Keratinocyte (primary cell): ENCODE measurements around the gene BCO1. TPM values are rescaled to one million over a fixed set of nuclear protein-coding genes. Genes with fewer than 3 reads are reported as not detected.

Source experiments
- DNase-seq: peaks from one replicate; pipeline ENCODE4 v3.0.0-alpha.2; 2011; ENCODE audit warnings: low read depth, missing footprints, low spot score
- FAIRE-seq: peaks from 2 replicates; lab custom pipeline; 2011; peaks lifted over from hg19 to GRCh38; lab: Jason Lieb, UNC
- H2AFZ ChIP-seq: 2 replicates; pipeline ENCODE4 v1.6.0; 2012; ENCODE audit warnings: low read length, control low read depth, inconsistent platforms; ENCODE audit not compliant: control insufficient read depth
- H3K27ac ChIP-seq: 2 replicates; pipeline ENCODE4 v1.5.1; 2011; ENCODE audit warnings: low read length; ENCODE audit not compliant: control insufficient read depth, insufficient read depth
- H3K27me3 ChIP-seq: 3 replicates; pipeline ENCODE4 v1.6.0; 2011; ENCODE audit warnings: low read length; ENCODE audit not compliant: control insufficient read depth, insufficient read depth; ENCODE audit errors: extremely low read depth
- H3K36me3 ChIP-seq, 2 experiments: 2 replicates in 1 of 2; 3 replicates in 1 of 2; pipeline ENCODE4 v1.5.1; 2011; ENCODE audit warnings: low read length in 2 of 2, mild to moderate bottlenecking in 1 of 2; ENCODE audit not compliant: control insufficient read depth in 2 of 2, insufficient read depth in 2 of 2; ENCODE audit errors: extremely low read depth in 1 of 2
- H3K4me1 ChIP-seq: 3 replicates; pipeline ENCODE4 v1.5.1; 2011; ENCODE audit warnings: low read length; ENCODE audit not compliant: control insufficient read depth, insufficient read depth; ENCODE audit errors: extremely low read depth
- H3K4me2 ChIP-seq: 3 replicates; pipeline ENCODE4 v1.6.0; 2011; ENCODE audit warnings: low read depth, low read length; ENCODE audit not compliant: control insufficient read depth, insufficient read depth; ENCODE audit errors: extremely low read depth
- H3K4me3 ChIP-seq, 3 experiments: fragments of 200-600 bp in 1 of 3; sonication (generic) in 1 of 3; 2 replicates in 2 of 3; 3 replicates in 1 of 3; pipeline ENCODE4 v1.5.1; 2011 to 2016; ENCODE audit warnings: low read length in 3 of 3, mild to moderate bottlenecking in 3 of 3, control low read depth in 2 of 3, inconsistent platforms in 1 of 3, low read depth in 1 of 3, mixed read lengths in 1 of 3, mixed run types in 1 of 3, moderate library complexity in 1 of 3; ENCODE audit not compliant: control insufficient read depth in 2 of 3, insufficient read depth in 2 of 3; ENCODE audit errors: extremely low read depth in 1 of 3
- H3K79me2 ChIP-seq: 2 replicates; pipeline ENCODE4 v1.6.0; 2012; ENCODE audit warnings: low read length; ENCODE audit not compliant: control insufficient read depth, insufficient read depth
- H3K9ac ChIP-seq: 3 replicates; pipeline ENCODE4 v1.6.0; 2011; ENCODE audit warnings: low read length; ENCODE audit not compliant: control insufficient read depth, insufficient read depth; ENCODE audit errors: extremely low read depth
- H3K9me1 ChIP-seq: 3 replicates; pipeline ENCODE4 v1.6.0; 2011; ENCODE audit warnings: low read length; ENCODE audit not compliant: control insufficient read depth, insufficient read depth; ENCODE audit errors: extremely low read depth
- H3K9me3 ChIP-seq: 2 replicates; pipeline ENCODE4 v1.5.1; 2012; ENCODE audit warnings: low read depth, low read length; ENCODE audit not compliant: control insufficient read depth
- H4K20me1 ChIP-seq: 3 replicates; pipeline ENCODE4 v1.6.0; 2011; ENCODE audit warnings: low read length; ENCODE audit not compliant: control insufficient read depth, insufficient read depth; ENCODE audit errors: extremely low read depth
- EZH2 ChIP-seq: IDR thresholded peaks from one replicate; pipeline ENCODE4 v1.6.1; 2012; ENCODE audit warnings: inconsistent platforms, mild to moderate bottlenecking, low read length, moderate library complexity
- dilution Hi-C: fragments of 300-500 bp; cut with MboI; formaldehyde crosslinking; loops from one replicate; pipeline ENCODE4 v1.7.0; 2020; ENCODE audit warnings: low sequenced_read_pairs; ENCODE audit not compliant: extremely low pct_ligation_motif_present
- polyA plus RNA-seq, 5 experiments: library from polyadenylated mRNA; depleted of rRNA in 3 of 5; stranded (reverse) in 3 of 5; stranded (forward) in 1 of 5; unstranded in 1 of 5; fragments of >200 nt; gene quantifications; 1 replicate in 1 of 5; 2 replicates in 3 of 5; 3 replicates in 1 of 5; pipeline versions ENCODE4 v1.2.1 to v1.2.3, GENCODE V29; 2011 to 2012; ENCODE audit warnings: missing spikeins in 2 of 5, low read depth in 1 of 5, low replicate concordance in 1 of 5
- TF ChIP-seq, protein P1 (sequence below), 3 experiments: IDR thresholded peaks in 1 of 3; conservative IDR thresholded peaks in 1 of 3; optimal IDR thresholded peaks in 1 of 3; 2 replicates in 2 of 3; 3 replicates in 1 of 3; pipeline versions ENCODE3 to v1.5.1; 2011; ENCODE audit warnings: low read length in 3 of 3, mild to moderate bottlenecking in 3 of 3, moderate library complexity in 2 of 3, control low read depth in 1 of 3, inconsistent platforms in 1 of 3; ENCODE audit not compliant: insufficient read depth in 2 of 3; ENCODE audit errors: extremely low read depth in 1 of 3

The BCO1 gene
- polyA plus RNA-seq, 1 donor (not counting 4 experiments of a cell fraction or from before 2014, with no cell fraction given), result 0.07 TPM

GRCh38 chr16:81316176-81316496 lies 77.6 kb downstream of the BCO1 start:
- no peaks in the 10 kb centered on the region for H3K36me3 ChIP-seq
- H3K27ac ChIP-seq, result peak overlapping the region; percentile 80
- dilution Hi-C loops, result no loop called here
- H3K4me2 ChIP-seq, result peak overlapping the region; percentile 97
- H3K9ac ChIP-seq, result peak overlapping the region; percentile 84
- no peaks in the 10 kb centered on the region for H4K20me1 ChIP-seq
- H3K4me3 ChIP-seq, result peak overlapping the region; percentile 78 to 98 (median 98)
- H3K9me3 ChIP-seq, result no peaks in the 10 kb centered on the region
- no peak for FAIRE-seq
- no peak overlapping the region for H2AFZ ChIP-seq
- peaks cover 29% of the 10 kb centered on the region for H3K4me1 ChIP-seq
- H3K9me1 ChIP-seq, result no peaks in the 10 kb centered on the region
- no peaks in the 10 kb centered on the region for H3K27me3 ChIP-seq
- peaks cover 67% of the 10 kb centered on the region for H3K79me2 ChIP-seq
- DNase-seq, result no peak
- no peak for TF ChIP-seq EZH2
- TF ChIP-seq, protein P1, sequence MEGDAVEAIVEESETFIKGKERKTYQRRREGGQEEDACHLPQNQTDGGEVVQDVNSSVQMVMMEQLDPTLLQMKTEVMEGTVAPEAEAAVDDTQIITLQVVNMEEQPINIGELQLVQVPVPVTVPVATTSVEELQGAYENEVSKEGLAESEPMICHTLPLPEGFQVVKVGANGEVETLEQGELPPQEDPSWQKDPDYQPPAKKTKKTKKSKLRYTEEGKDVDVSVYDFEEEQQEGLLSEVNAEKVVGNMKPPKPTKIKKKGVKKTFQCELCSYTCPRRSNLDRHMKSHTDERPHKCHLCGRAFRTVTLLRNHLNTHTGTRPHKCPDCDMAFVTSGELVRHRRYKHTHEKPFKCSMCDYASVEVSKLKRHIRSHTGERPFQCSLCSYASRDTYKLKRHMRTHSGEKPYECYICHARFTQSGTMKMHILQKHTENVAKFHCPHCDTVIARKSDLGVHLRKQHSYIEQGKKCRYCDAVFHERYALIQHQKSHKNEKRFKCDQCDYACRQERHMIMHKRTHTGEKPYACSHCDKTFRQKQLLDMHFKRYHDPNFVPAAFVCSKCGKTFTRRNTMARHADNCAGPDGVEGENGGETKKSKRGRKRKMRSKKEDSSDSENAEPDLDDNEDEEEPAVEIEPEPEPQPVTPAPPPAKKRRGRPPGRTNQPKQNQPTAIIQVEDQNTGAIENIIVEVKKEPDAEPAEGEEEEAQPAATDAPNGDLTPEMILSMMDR (optimal IDR thresholded peaks at IDR 0.05 in 1 of 3, IDR thresholded peaks at IDR 0.05 in 1 of 3, conservative IDR thresholded peaks at IDR 0.05 in 1 of 3; ENCODE audit: extremely low read depth in 1 of 3, insufficient read depth in 2 of 3, low read length in 3 of 3), result no peak

- peaks cover 84% of the 10 kb centered on the region for H3K79me2 ChIP-seq
- H4K20me1 ChIP-seq, result no peaks in the 10 kb centered on the region
- no peak for DNase-seq
- peaks cover 24% of the 10 kb centered on the region for H3K4me1 ChIP-seq
- no peak for TF ChIP-seq EZH2
- TF ChIP-seq, protein P1 (optimal IDR thresholded peaks at IDR 0.05 in 1 of 3, IDR thresholded peaks at IDR 0.05 in 1 of 3, conservative IDR thresholded peaks at IDR 0.05 in 1 of 3; ENCODE audit: extremely low read depth in 1 of 3, insufficient read depth in 2 of 3, low read length in 3 of 3), result no peak
- dilution Hi-C loops, result no loop called here
- FAIRE-seq, result no peak
- no peak overlapping the region for H3K4me2 ChIP-seq
- H3K27me3 ChIP-seq, result no peaks in the 10 kb centered on the region
- no peak overlapping the region for H3K27ac ChIP-seq
- H3K36me3 ChIP-seq, result peaks cover 0 to 1% of the 10 kb centered on the region in 2 experiments
- H3K9ac ChIP-seq, result no peak overlapping the region
- H3K4me3 ChIP-seq, result peak overlapping the region in 1 of 3 experiments; percentile 8
- H3K9me1 ChIP-seq, result no peaks in the 10 kb centered on the region
- H3K9me3 ChIP-seq, result no peaks in the 10 kb centered on the region
- no peak overlapping the region for H2AFZ ChIP-seq
These were observed 80.2 kb downstream of the BCO1 start for GRCh38 chr16:81318711-81319110.
